Stimulated activated CD8-positive, alpha-beta memory T cell treated with anti-CD3 and anti-CD28 coated beads, Interleukin-7, amount 100 ng/mL, for 1 hour (primary cell): ENCODE data around the gene CLNK.

Experiments
- DNase-seq, 2 donors: peaks; one replicate each; pipeline ENCODE4 v3.0.0-alpha.2; 2020; ENCODE audit warnings: low read depth in 2 of 2

The CLNK gene

DNA sequence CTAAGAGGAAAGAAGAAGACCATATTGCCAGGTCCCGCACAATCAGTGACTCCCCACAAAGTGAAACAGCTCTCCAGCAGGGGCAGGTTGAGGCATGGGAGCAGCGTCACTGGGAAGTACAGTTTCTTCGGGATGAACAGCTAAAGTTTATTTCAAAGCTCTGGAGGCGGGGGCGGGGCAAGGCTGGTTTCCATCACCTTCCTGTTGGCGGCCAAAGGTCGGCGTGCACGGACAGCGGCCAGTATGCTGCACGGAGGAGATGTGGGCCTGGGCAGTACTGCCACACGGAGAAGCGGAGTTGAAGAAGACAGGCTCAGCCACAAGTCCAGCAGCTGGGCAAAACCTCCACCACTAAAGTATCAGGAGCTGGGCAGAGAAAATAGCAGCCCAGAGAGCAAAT, 226.4 kb downstream of the CLNK start:
- no peak for DNase-seq

DNA sequence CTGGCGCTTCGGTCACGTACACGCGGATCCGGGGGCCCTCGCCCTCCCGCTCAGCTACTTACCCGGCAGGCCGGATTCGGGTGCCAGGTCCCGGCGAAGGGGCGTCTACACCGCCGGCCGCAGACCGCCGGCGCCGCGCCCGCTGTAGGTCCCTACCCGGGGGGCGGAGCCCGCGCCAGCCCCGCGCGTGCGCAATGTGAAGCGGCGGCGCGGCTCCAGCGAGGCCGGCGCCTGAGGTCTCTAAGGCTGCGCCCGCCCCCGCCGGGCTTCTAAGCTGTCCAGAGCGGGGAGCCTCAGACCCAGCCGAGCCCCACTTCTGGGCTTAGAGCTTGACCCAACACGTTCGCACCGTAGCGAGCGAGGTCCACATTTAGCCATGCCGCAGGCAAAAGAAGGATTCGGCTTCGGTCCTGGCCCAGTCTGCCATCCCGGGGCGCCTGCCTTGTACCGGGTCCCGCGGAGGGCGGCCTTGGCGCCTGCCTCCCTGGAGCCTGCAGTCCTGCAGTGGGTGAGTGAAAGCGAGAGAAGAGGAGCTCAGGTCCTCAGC, 227.2 kb downstream of the CLNK start, which contains the start of gene ZNF518B:
ZNF518B (minus strand) TSS at position 172 of the 547 bp plus-strand sequence. CDS start 11,098 bp downstream, outside the sequence.
- peak; percentile 45 to 66 for DNase-seq

DNA sequence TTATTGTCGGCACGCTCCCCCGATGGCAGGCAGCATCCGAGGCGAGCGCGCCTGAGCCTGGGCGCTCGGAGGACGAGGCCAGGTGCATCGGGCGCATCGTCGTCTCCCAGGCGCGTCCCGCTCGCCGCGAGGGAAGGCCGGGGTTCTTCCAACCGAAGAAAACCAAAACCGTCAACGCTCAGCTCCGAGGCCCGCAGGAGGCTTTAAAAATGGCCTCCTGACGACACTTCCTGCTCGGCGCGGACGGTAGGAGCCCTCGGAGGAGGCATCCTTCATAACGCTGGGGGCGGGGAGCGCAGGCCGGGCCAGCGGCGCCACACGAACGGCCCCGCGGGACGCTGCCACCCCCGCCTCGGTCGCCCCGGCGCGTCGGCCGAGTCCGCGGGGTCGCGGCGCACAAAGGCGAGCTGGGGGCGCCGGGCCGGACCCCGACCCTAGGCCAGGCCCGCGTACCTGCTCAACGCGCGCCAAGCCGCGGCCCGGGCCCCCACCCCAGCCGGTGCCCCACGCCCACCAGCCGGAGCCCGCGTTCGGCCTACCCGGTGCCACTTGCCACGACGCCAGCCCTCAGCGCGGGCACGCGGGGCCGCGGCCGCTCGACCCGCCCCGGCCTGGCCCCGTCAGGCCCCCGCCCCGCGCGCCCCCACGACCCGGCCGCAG, 227.8 kb downstream of the CLNK start:
- DNase-seq, result peak in 1 of 2 donors; percentile 29

DNA sequence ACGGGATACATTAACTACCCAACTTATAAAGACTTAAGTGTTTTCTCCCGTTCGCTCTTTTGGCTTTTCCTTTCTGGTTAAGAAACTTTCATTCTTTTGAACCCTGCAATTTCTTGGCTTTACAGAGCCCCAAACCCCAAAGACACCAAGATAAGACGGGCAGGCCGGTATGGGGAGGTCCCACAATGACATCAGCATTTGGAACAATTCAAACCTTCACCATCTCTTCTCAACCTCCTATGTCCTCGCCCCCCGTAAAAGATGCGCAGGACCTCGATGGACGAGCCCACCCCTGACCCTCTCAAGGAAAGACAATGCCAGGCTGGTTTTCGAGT, 228.3 kb downstream of the CLNK start:
- DNase-seq, result no peak

DNA sequence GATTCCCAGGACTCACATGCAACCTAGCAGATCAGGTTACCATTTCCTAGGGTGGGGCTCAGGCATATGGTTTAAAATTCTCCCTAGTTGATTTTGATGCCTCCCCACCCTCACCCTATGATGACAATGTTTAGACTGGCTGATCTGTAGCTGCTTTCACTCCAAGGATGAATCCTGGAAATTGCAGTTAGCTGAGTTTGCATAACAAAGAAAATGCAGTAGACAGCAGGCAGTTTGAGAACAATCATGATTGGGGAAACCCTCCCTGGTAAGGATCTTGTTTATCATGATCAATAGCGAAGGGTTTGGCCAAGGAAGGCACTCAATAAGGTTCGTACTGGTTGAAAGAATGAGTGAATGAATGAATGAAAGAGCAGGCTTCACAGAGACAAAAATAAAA, 229.4 kb downstream of the CLNK start:
- DNase-seq, result no peak

DNA sequence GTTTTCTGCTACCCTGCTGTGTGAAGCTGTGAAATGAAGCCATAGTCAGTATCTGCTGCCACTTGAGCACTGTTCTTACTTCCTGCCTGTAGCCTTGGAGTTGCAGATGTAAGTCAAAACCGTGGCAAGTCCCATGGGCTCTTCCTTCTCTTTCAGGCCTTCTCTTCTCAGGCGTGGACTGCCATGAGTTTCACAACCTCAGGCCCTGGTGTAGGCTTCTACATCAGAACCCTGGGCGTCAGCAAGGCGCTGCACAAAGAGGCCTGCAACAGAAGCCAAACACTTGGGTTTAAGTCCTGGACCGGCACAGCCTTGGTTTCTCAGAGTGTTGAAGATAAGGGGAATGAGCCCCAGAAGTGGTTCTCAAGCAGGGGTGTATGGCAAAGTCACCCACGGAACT, 229.8 kb downstream of the CLNK start:
- no peak for DNase-seq

DNA sequence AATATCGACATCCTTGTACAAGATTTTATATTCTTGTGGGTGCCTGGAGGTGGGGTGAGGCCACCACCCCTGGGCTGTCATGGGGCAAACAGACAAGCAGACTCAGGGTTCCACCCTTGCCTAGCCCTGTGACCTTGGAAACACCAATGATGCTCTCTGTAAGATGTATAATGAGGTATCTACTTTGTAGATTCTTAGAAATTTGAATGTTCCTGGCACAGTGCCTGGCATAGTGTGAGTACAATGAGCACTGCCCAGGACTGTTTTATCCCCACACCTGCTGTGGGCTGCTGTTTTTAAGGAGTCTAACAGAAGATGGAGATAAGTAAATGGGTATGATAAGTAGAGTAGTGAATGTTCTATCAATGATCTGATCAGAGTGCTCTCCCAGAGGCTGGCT, 230.4 kb downstream of the CLNK start:
- no peak for DNase-seq

DNA sequence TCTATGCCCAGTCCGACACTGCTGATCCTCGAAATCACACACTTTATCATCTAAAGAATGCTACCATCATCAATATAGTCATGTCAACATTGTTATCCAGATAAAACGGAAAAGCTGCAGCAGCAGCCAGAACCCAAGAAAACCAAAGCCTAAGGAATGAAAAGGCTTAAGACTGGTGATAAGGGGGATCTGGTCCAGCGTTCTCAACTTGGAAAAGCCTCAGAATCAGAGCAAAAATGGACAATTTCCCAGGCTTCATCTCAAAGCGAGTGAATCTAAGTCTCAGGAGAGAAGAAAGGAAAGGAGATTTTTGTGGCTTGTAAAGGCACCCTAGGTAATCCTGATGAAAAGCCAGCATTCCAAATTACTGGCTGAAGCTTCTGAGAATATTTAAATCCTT, 235.6 kb downstream of the CLNK start:
- DNase-seq, result no peak

DNA sequence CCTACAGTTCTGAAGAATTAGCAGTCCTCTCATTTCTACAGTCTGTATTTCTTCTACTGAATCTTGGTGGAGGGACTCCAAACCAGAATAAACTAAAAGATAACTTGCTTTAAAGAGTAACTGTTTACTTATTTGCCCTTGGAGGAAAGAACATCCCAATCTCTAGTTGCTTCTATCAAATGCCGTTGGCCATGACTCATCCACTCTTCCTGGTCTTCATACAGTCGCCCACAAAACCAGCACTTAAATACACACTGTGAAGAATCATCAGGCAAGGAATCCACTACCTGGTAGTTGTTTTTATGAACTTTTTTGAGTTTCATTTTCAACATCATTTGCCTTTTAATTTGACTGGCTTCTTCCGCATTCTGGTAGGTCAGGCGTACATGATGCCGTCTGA, 241.6 kb downstream of the CLNK start:
- no peak for DNase-seq

DNA sequence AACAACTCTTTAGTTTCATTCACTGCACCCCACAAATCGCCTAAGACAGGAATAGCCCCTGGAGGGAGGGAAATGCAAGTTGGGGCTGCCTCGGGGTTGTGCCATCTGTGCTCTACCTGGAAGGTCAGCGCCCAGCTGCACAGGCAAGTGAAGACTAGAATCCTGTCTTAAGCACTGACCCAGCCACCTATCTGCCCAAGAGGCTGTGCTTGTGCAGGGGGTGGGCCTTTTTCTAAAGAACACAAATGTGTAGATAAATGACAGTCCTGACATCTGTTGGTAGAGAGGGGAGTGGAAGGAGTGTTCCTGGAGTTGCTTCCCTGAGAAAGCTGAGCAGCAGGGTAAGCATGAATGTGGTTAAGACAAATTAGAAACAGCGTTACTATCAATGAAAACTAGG, 243.1 kb downstream of the CLNK start:
- no peak for DNase-seq

DNA sequence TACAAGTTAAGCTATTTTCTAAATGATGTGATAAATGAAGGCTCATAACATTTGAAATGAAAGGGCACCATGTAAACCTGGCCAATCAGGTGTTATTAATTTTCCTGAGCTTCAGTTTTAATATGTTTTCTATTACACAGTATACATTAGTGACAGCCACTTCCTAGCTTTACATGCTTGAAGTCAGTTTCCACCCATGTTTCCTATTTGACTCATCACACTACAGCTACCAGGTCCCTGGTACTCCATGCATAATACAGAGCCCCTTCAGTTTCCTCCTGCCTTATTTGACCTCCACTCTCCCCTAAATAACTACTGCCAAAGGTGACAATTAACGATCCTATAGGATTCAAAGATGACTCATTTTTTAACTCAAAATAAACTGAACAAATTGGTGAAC, 245.6 kb downstream of the CLNK start:
- DNase-seq, result no peak

DNA sequence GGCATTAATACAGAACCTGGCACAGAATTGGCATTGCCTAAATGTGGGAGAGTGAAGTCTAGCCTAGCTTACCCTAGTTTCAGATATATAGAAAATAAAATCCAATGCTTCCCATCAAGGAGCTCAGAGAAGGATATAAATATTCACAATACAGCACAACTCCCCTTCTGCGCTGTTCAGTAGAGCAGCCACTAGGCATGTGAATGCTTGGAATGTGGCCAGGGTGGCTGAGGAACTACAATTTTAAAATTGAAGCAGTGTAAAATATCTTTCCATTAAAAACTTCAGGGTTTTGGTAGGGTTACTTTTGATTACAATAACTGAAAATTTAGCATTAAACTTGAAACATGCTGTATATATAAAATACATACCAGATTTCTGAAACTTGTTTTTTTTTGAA, 246.8 kb downstream of the CLNK start:
- no peak for DNase-seq
